Measurements from ENCODE around the gene PAGE4.

Gene PAGE4

DNA sequence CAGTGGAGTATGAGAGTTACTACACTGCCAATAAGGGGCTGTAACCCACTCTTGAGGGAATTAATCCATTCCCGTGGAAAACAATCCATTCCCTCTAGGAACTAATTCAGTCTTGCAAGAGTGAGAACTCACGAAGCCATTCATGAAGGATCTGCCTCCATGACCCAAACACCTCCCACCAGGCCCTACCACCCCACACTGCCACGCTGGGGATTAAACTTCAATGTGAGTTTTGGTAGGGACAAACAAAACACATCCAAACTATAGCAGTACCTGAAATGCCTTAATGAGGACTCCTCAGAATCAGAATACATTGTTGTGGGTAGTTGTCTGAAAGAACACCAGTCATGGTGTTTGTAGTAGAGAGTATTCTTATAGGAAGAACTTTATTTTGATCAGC, 19.2 kb downstream of the PAGE4 start:
- no peak overlapping the region for H3K27ac Mint-ChIP-seq
- no peaks in the 10 kb centered on the region for H3K9me3 Mint-ChIP-seq
- ATAC-seq (replicated peaks) (no peak), DNase-seq (no peak)
- peaks cover 5 to 24% of the 10 kb centered on the region in 2 donors for H3K27me3 Mint-ChIP-seq
- peaks cover 0 to 1% of the 10 kb centered on the region in 2 donors for H3K4me1 Mint-ChIP-seq (ENCODE audit: low read depth in 2 of 2)
- H3K4me3 Mint-ChIP-seq, result no peak overlapping the region
- H3K36me3 Mint-ChIP-seq (ENCODE audit: insufficient read depth), result no peaks in the 10 kb centered on the region

DNA sequence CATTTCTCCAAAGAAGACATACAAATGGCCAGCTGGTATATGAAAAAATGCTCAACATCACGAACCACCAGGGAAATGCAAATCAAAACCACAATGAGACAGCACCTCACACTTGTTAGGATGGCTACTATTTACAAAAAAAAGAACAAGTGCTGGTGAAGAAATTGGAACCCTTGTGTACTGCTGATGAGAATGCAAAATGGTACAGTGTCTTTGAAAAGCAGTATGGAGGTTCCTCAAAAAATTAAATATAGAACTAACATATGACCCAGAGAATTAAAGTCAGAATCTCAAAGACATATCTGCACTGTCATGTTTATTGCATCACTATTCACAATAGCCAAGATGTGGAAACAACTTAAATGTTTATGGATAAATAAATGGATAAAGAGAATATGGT, 20.9 kb downstream of the PAGE4 start:
- Mint-ChIP-seq H3K9me3 (no peaks in the 10 kb centered on the region), H3K27me3 (peaks cover 5 to 28% of the 10 kb centered on the region in 2 donors), H3K4me3 (no peak overlapping the region), H3K27ac (no peak overlapping the region), H3K36me3 (ENCODE audit: insufficient read depth) (no peaks in the 10 kb centered on the region), H3K4me1 (ENCODE audit: low read depth in 2 of 2) (peaks cover 0 to 1% of the 10 kb centered on the region in 2 donors)
- no peak for DNase-seq
- no peak for ATAC-seq (replicated peaks)

- no peak for ATAC-seq (replicated peaks)
- H3K9me3 Mint-ChIP-seq, result no peaks in the 10 kb centered on the region
- no peak overlapping the region for H3K4me3 Mint-ChIP-seq
- DNase-seq, result no peak
- no peaks in the 10 kb centered on the region for H3K36me3 Mint-ChIP-seq (ENCODE audit: insufficient read depth)
- H3K4me1 Mint-ChIP-seq (ENCODE audit: low read depth in 2 of 2), result peaks cover 0 to 1% of the 10 kb centered on the region in 2 donors
- H3K27ac Mint-ChIP-seq, result no peak overlapping the region
- H3K27me3 Mint-ChIP-seq, result peaks cover 0 to 18% of the 10 kb centered on the region in 2 donors
These were observed 24.6 kb downstream of the PAGE4 start for GRCh38 chrX:49853661-49854060.

GRCh38 chrX:49856819-49857218, 27.7 kb downstream of the PAGE4 start:
- Mint-ChIP-seq H3K27ac (no peak overlapping the region), H3K4me3 (no peak overlapping the region), H3K27me3 (peaks cover 11 to 18% of the 10 kb centered on the region in 2 donors), H3K36me3 (ENCODE audit: insufficient read depth) (no peaks in the 10 kb centered on the region), H3K9me3 (no peaks in the 10 kb centered on the region), H3K4me1 (ENCODE audit: low read depth in 2 of 2) (no peaks in the 10 kb centered on the region)
- ATAC-seq (replicated peaks) (no peak), DNase-seq (no peak)

DNA sequence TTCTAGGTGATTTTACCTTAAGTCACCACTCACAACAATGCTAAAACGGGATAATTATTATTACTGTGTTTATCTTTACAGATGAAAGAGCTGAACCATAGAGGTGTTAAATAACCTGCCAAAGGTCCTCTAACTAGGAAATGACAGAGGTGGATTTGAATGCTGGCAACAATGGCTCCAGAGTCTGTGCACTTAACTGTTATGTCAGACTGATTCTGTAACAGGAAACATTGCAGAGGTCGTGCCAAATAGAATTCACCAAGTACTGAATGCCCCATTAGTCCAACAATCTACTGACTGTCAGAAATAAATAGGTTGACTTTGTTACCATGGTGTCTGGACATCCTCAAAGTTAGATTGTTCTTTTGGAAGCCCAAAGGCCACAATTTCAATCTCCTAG, 29.2 kb downstream of the PAGE4 start:
- DNase-seq (no peak), ATAC-seq (replicated peaks) (no peak)
- peaks cover 17 to 18% of the 10 kb centered on the region in 2 donors for H3K27me3 Mint-ChIP-seq
- H3K4me1 Mint-ChIP-seq (ENCODE audit: low read depth in 2 of 2), result no peaks in the 10 kb centered on the region
- H3K36me3 Mint-ChIP-seq (ENCODE audit: insufficient read depth), result no peaks in the 10 kb centered on the region
- H3K4me3 Mint-ChIP-seq, result no peak overlapping the region
- H3K9me3 Mint-ChIP-seq, result no peaks in the 10 kb centered on the region
- H3K27ac Mint-ChIP-seq, result no peak overlapping the region

DNA sequence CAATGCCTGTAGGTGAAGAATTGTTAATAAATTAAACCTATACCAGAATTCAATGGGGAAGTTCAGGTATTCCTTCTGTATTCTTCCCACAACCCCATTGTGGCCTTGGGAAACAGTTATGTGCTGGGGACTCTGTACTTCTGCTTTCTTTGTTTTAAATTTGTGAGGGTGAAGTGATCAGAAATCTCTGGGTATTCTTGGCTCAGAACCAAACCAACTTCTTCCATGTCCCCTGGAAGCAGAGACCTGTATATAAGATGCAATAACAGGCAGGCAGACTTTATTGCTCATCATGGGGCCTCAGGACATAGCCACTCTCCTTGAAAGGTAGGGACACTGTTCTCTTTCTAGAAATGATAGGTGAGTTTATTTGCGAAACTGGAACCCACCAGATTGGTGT, 30.4 kb downstream of the PAGE4 start:
- H3K27me3 Mint-ChIP-seq, result peaks cover 8 to 18% of the 10 kb centered on the region in 2 donors
- no peaks in the 10 kb centered on the region for H3K36me3 Mint-ChIP-seq (ENCODE audit: insufficient read depth)
- DNase-seq (no peak), ATAC-seq (replicated peaks) (no peak)
- no peaks in the 10 kb centered on the region for H3K4me1 Mint-ChIP-seq (ENCODE audit: low read depth in 2 of 2)
- H3K9me3 Mint-ChIP-seq, result no peaks in the 10 kb centered on the region
- no peak overlapping the region for H3K27ac Mint-ChIP-seq
- no peak overlapping the region for H3K4me3 Mint-ChIP-seq

- Mint-ChIP-seq H3K36me3 (ENCODE audit: insufficient read depth) (peaks cover 6% of the 10 kb centered on the region), H3K4me3 (no peak overlapping the region), H3K27me3 (peaks cover 8 to 18% of the 10 kb centered on the region in 2 donors), H3K4me1 (ENCODE audit: low read depth in 2 of 2) (no peaks in the 10 kb centered on the region), H3K27ac (no peak overlapping the region), H3K9me3 (no peaks in the 10 kb centered on the region)
- DNase-seq, result no peak
- ATAC-seq (replicated peaks), result no peak
These were observed 31.9 kb downstream of the PAGE4 start for GRCh38 chrX:49860867-49861535.

DNA sequence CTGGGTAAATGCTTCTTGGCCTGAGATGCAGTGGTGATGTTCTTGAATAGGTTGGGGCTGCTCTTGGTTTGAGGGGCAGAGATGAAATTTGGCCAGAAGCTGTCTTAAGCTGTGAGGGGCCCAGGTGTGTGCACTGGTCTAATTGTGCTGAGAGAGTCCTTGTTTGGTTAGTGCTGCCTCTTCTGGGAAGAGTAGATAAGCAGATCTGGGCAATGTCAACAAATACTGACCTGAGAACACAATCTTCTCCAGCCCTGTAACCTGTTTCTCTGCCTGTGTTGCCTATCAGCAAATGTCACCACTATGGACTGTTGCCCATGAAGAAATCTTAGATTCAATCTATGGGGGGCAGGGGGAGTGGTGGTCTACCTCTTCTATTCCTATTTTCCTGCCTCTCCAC, 33.0 kb downstream of the PAGE4 start:
- Mint-ChIP-seq H3K4me3 (no peak overlapping the region), H3K27me3 (peaks cover 8 to 18% of the 10 kb centered on the region in 2 donors), H3K36me3 (ENCODE audit: insufficient read depth) (peaks cover 6% of the 10 kb centered on the region), H3K9me3 (no peaks in the 10 kb centered on the region), H3K27ac (no peak overlapping the region), H3K4me1 (ENCODE audit: low read depth in 2 of 2) (no peaks in the 10 kb centered on the region)
- no peak for ATAC-seq (replicated peaks)
- no peak for DNase-seq

GRCh38 chrX:49868739-49869138, 39.6 kb downstream of the PAGE4 start:
- no peak overlapping the region for H3K27ac Mint-ChIP-seq
- H3K4me1 Mint-ChIP-seq (ENCODE audit: low read depth in 2 of 2), result no peaks in the 10 kb centered on the region
- DNase-seq (no peak), ATAC-seq (replicated peaks) (no peak)
- H3K9me3 Mint-ChIP-seq, result no peaks in the 10 kb centered on the region
- peaks cover 6% of the 10 kb centered on the region for H3K36me3 Mint-ChIP-seq (ENCODE audit: insufficient read depth)
- H3K4me3 Mint-ChIP-seq, result no peak overlapping the region
- peaks cover 10 to 15% of the 10 kb centered on the region in 2 donors for H3K27me3 Mint-ChIP-seq

DNA sequence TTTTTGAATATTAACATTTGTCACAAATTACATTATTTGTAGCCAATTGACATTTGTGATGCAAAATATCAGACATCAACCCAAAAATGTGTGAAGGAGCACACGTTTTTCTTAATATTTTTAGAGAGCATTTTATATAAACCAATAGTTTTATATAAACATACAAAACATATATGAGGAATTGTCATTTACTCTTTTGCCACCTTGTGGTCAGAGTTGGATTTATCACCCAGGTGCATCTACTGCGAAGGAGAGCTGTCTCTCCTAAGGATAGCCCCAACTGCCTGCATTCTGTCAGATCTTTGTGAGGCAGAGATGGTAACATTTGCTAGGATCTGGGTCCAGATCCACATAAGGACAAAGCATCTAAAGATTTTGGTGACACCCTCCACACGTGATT, 47.6 kb downstream of the PAGE4 start:
- H3K4me3 Mint-ChIP-seq, result no peak overlapping the region
- ATAC-seq (replicated peaks), result no peak
- peaks cover 0 to under 1% of the 10 kb centered on the region in 2 donors for H3K27me3 Mint-ChIP-seq
- no peaks in the 10 kb centered on the region for H3K9me3 Mint-ChIP-seq
- H3K27ac Mint-ChIP-seq, result no peak overlapping the region
- peak in 2 of 3 experiments; percentile 21 to 23 for DNase-seq
- no peaks in the 10 kb centered on the region for H3K36me3 Mint-ChIP-seq (ENCODE audit: insufficient read depth)
- peaks cover 8 to 10% of the 10 kb centered on the region in 2 donors for H3K4me1 Mint-ChIP-seq (ENCODE audit: low read depth in 2 of 2)

DNA sequence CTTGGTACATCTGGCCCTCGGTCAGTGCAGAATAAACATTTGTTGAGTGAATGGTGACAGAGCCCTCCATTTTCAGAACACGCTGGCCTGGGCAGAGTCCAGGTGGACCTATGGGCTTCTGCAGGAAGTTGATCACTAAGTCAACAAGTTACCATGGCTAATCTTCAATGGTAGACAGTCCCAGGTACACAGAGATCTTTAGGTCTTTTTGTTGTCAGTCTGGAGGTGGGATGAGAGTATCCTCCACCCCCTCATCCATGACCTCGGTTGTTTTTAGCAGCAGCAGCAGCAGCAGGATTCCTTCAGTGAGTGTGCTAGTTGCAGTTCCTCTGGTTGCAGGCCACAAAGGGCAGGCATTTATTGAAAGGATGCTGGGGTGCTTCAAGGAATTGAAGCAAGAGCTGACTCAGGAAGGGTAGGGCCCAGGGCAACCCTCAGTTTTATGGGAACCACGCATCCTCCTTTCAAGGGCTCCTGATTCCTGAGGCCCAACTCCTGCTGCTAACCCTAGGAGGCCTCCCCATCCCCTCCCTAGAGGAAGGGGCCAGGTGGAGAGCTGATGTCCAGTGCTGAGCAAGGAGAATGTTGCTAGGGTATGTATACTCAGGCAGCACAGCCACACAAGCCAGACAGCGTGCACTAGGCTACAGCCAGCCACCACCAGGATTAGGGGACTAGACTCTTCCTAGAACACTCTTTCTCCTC, 48.4 kb downstream of the PAGE4 start:
- Mint-ChIP-seq H3K9me3 (no peaks in the 10 kb centered on the region), H3K4me3 (no peak overlapping the region), H3K4me1 (ENCODE audit: low read depth in 2 of 2) (peaks cover 8 to 12% of the 10 kb centered on the region in 2 donors), H3K36me3 (ENCODE audit: insufficient read depth) (no peaks in the 10 kb centered on the region), H3K27ac (peak overlapping the region in 1 of 2 donors; percentile 67), H3K27me3 (no peaks in the 10 kb centered on the region)
- DNase-seq (no peak), ATAC-seq (replicated peaks) (no peak)

DNA sequence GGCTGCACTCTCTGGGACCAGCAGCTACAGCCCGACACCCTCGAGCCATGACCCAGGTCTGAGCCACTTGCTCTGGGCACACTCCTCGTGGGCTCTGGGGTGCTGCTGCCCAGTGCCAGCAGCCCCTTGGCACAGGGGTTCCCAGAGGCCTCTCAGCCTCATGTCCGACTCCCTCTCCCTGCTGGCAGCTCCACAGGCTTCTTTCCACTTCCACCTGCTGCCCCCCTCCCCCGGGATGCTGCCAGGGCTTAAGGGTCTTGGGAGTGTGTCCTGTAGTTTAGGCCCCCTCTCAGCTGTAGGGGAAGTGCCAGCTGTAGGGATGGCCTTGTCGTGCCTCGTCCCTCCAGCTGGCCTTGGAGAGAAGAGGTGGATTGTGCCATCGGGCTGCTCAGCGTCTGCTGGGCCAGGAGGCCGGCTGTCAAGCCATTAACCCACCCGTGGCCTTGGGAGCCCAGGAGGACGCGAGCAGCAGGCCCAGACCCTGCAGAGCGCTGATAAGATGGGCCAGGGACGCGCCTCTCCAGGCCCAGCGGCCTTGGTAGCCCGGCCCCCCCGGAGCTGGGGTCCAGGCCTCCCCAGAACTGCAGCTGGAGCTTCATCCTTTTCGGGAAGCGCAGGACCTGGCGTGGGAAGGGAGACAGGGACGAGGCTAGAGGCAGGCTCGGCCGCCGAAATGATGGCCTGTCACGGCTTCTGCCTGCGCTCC, 49.2 kb downstream of the PAGE4 start:
- Mint-ChIP-seq H3K4me1 (ENCODE audit: low read depth in 2 of 2) (peaks cover 8 to 12% of the 10 kb centered on the region in 2 donors), H3K27ac (peak overlapping the region in 1 of 2 donors; percentile 80), H3K36me3 (ENCODE audit: insufficient read depth) (no peaks in the 10 kb centered on the region), H3K9me3 (no peaks in the 10 kb centered on the region), H3K27me3 (no peaks in the 10 kb centered on the region), H3K4me3 (peak overlapping the region; percentile 70 to 74)
- no peak for ATAC-seq (replicated peaks)
- DNase-seq, result no peak

GRCh38 chrX:49878834-49879655, 49.9 kb downstream of the PAGE4 start, which contains the start of gene USP27X:
Gene USP27X, plus strand, starts transcription at chrX:49879484. Its CDS starts 824 bp downstream, at chrX:49880308.
- peak; percentile 75 to 79 (median 76) for DNase-seq
- Mint-ChIP-seq H3K4me3 (peak within 1 kb of the TSS; percentile 74 to 75), H3K27ac (peak within 1 kb of the TSS; percentile 64 to 80), H3K9me3 (no peaks in the 10 kb centered on the region), H3K4me1 (ENCODE audit: low read depth in 2 of 2) (peaks cover 9 to 13% of the 10 kb centered on the region in 2 donors), H3K36me3 (ENCODE audit: insufficient read depth) (no peaks in the 10 kb centered on the region), H3K27me3 (no peaks in the 10 kb centered on the region)
- ATAC-seq (replicated peaks), result peak; percentile 90
